Parathyroid adenoma (tissue), 2 donors: ENCODE data around the gene FBXO42.
"Not testable (repeated sequence)": the region's sequence is repeated elsewhere in the genome, so short reads cannot be mapped to it uniquely, and the experiment has no call there.

Experiments used
- H2AFZ ChIP-seq: fragments of 300-600 bp; sonication (generic); one replicate; pipeline ENCODE4 v1.7.0; 2017; ENCODE audit warnings: antibody characterized with exemption, mild to moderate bottlenecking
- H3K27ac ChIP-seq: fragments of 300-600 bp; sonication (generic); one replicate; pipeline ENCODE4 v1.7.0; 2017
- H3K27me3 ChIP-seq: fragments of 300-600 bp; sonication (generic); one replicate; pipeline ENCODE4 v1.7.0; 2017; ENCODE audit warnings: low read length; ENCODE audit not compliant: control insufficient read depth, insufficient read depth
- H3K36me3 ChIP-seq: fragments of 300-600 bp; sonication (generic); one replicate; pipeline ENCODE4 v1.7.0; 2017; ENCODE audit warnings: low read length; ENCODE audit not compliant: control insufficient read depth, insufficient read depth
- H3K4me1 ChIP-seq: fragments of 300-600 bp; sonication (generic); one replicate; pipeline ENCODE4 v1.7.0; 2017; ENCODE audit warnings: control low read depth
- H3K4me2 ChIP-seq: fragments of 300-600 bp; sonication (generic); one replicate; pipeline ENCODE4 v1.7.0; 2017; ENCODE audit warnings: low read length
- H3K4me3 ChIP-seq: fragments of 300-600 bp; sonication (generic); one replicate; pipeline ENCODE4 v1.7.0; 2017; ENCODE audit warnings: low read depth, low read length
- H3K79me2 ChIP-seq: fragments of 300-600 bp; sonication (generic); one replicate; pipeline ENCODE4 v1.7.0; 2017; ENCODE audit warnings: control low read depth
- H3K9ac ChIP-seq: fragments of 300-600 bp; sonication (generic); one replicate; pipeline ENCODE4 v1.7.0; 2017; ENCODE audit warnings: mild to moderate bottlenecking
- H3K9me3 ChIP-seq: fragments of 300-600 bp; sonication (generic); one replicate; pipeline ENCODE4 v1.7.0; 2017; ENCODE audit warnings: low read length; ENCODE audit not compliant: control insufficient read depth
- CTCF ChIP-seq: fragments of 300-600 bp; sonication (generic); IDR thresholded peaks from one replicate; pipeline ENCODE4 v1.7.0; 2017; ENCODE audit warnings: antibody characterized with exemption, mild to moderate bottlenecking
- donor health status: primary hyperparathyroidism.

The FBXO42 gene

GRCh38 chr1:16258591-16259135 lies 93.6 kb downstream of the FBXO42 start:
- Histone ChIP-seq H2AFZ (no peak overlapping the region), H3K27me3 (no peaks in the 10 kb centered on the region), H3K9ac (no peak overlapping the region), H3K27ac (no peak overlapping the region), H3K4me1 (no peaks in the 10 kb centered on the region), H3K36me3 (no peaks in the 10 kb centered on the region), H3K79me2 (peaks cover 2% of the 10 kb centered on the region), H3K4me3 (no peak overlapping the region), H3K4me2 (no peak overlapping the region), H3K9me3 (no peaks in the 10 kb centered on the region)
- TF ChIP-seq CTCF: no peak

- Histone ChIP-seq H3K79me2 (peaks cover 2% of the 10 kb centered on the region), H3K9me3 (no peaks in the 10 kb centered on the region), H2AFZ (no peak overlapping the region), H3K4me3 (no peak overlapping the region), H3K4me2 (no peak overlapping the region), H3K36me3 (no peaks in the 10 kb centered on the region), H3K9ac (no peak overlapping the region), H3K27ac (no peak overlapping the region), H3K27me3 (no peaks in the 10 kb centered on the region), H3K4me1 (no peaks in the 10 kb centered on the region)
- no peak for TF ChIP-seq CTCF
Observed at GRCh38 chr1:16257968-16258367, 94.3 kb downstream of the FBXO42 start.

- H3K9me3 ChIP-seq, H3K4me2 ChIP-seq, H3K4me1 ChIP-seq, H3K27ac ChIP-seq, H3K27me3 ChIP-seq, H3K79me2 ChIP-seq, H3K4me3 ChIP-seq, H2AFZ ChIP-seq, H3K9ac ChIP-seq, H3K36me3 ChIP-seq: not testable (repeated sequence)
Observed at GRCh38 chr1:16257556-16257955, 94.7 kb downstream of the FBXO42 start.

GRCh38 chr1:16256478-16256877 lies 95.8 kb downstream of the FBXO42 start:
- H3K79me2 ChIP-seq: no peaks in the 10 kb centered on the region
- H3K36me3 ChIP-seq: no peaks in the 10 kb centered on the region
- H3K27ac ChIP-seq: no peak overlapping the region
- no peaks in the 10 kb centered on the region for H3K27me3 ChIP-seq
- no peak overlapping the region for H3K9ac ChIP-seq
- no peak overlapping the region for H3K4me2 ChIP-seq
- no peak overlapping the region for H3K4me3 ChIP-seq
- no peaks in the 10 kb centered on the region for H3K9me3 ChIP-seq
- no peak overlapping the region for H2AFZ ChIP-seq
- no peak for TF ChIP-seq CTCF
- H3K4me1 ChIP-seq: no peaks in the 10 kb centered on the region

GRCh38 chr1:16254263-16254928 lies 97.9 kb downstream of the FBXO42 start:
- TF ChIP-seq CTCF: no peak
- Histone ChIP-seq H3K4me2 (no peak overlapping the region), H3K9me3 (no peaks in the 10 kb centered on the region)

More at GRCh38 chr1:16254263-16254928, 97.9 kb downstream of the FBXO42 start:
- no peak overlapping the region for H3K27ac ChIP-seq
- no peaks in the 10 kb centered on the region for H3K36me3 ChIP-seq
- no peaks in the 10 kb centered on the region for H3K4me1 ChIP-seq
- no peak overlapping the region for H3K9ac ChIP-seq
- H2AFZ ChIP-seq: no peak overlapping the region
- H3K79me2 ChIP-seq: no peaks in the 10 kb centered on the region
- H3K27me3 ChIP-seq: no peaks in the 10 kb centered on the region
- no peak overlapping the region for H3K4me3 ChIP-seq
